Suprapubic skin (tissue), 4 donors: ENCODE measurements around the gene PTPRM. TPM values are rescaled to one million over a fixed set of nuclear protein-coding genes. Genes with fewer than 3 reads are reported as not detected.

ENCODE experiments used
- DNase-seq, 2 donors: peaks; one replicate each; pipeline ENCODE4 v3.0.0-alpha.2; 2019; ENCODE audit warnings: low spot score in 2 of 2
- H3K27ac ChIP-seq: fragments of 200-600 bp; sonication (generic); one replicate; pipeline ENCODE4 v1.5.1; 2019
- H3K27me3 ChIP-seq: fragments of 200-600 bp; sonication (generic); one replicate; pipeline ENCODE4 v1.5.1; 2019
- H3K36me3 ChIP-seq: fragments of 200-600 bp; sonication (generic); one replicate; pipeline ENCODE4 v1.5.1; 2019
- H3K4me1 ChIP-seq: fragments of 200-600 bp; sonication (generic); one replicate; pipeline ENCODE4 v1.5.1; 2019
- H3K4me3 ChIP-seq: fragments of 200-600 bp; sonication (generic); one replicate; pipeline ENCODE4 v1.5.1; 2019; ENCODE audit warnings: mild to moderate bottlenecking
- H3K9me3 ChIP-seq: fragments of 200-600 bp; sonication (generic); one replicate; pipeline ENCODE4 v1.5.1; 2019
- CTCF ChIP-seq, 2 donors: fragments of 200-600 bp in 1 of 2; fragments of 450-650 bp in 1 of 2; sonication (generic) in 1 of 2; IDR thresholded peaks; one replicate each; pipeline ENCODE4 v1.5.1; 2016 to 2019; ENCODE audit warnings: antibody characterized with exemption in 2 of 2, mild to moderate bottlenecking in 1 of 2, moderate library complexity in 1 of 2
- EP300 ChIP-seq: sonication (generic); formaldehyde crosslinking; IDR thresholded peaks from one replicate; pipeline ENCODE4 v1.6.1; 2017; ENCODE audit warnings: antibody characterized with exemption
- POLR2A ChIP-seq, 2 donors: fragments of 450-650 bp; IDR thresholded peaks; one replicate each; pipeline ENCODE4 v1.6.1; 2017; ENCODE audit warnings: antibody characterized with exemption in 2 of 2, mild to moderate bottlenecking in 2 of 2, moderate library complexity in 2 of 2
- POLR2AphosphoS5 ChIP-seq, 3 donors: sonication (generic); formaldehyde crosslinking; IDR thresholded peaks; one replicate each; pipeline ENCODE4 v1.6.1; 2017; ENCODE audit warnings: antibody characterized with exemption in 3 of 3
- WGBS: methylation state at CpG from one replicate; pipeline ENCODE4 v1.1.5; 2018; 5-methylcytosine and 5-hydroxymethylcytosine counted together
- total RNA-seq, 4 donors: library from RNA; depleted of rRNA; stranded (reverse); fragments of >200 nt; gene quantifications; one replicate each; pipeline ENCODE4 v1.1.0, GENCODE V29; 2016

Gene PTPRM
- total RNA-seq, 4 donors from 2014 or later = 19.8 to 73.7 (median 40.0) TPM

- DNase-seq = no peak
Measured at GRCh38 chr18:8350628-8351027, 783.5 kb downstream of the PTPRM start.

GRCh38 chr18:8351161-8351560, 784.0 kb downstream of the PTPRM start:
- TF ChIP-seq CTCF (IDR thresholded peaks at IDR 0.05) (no peak), EP300 (no peak), POLR2AphosphoS5 (IDR thresholded peaks at IDR 0.05) (no peak), POLR2A (IDR thresholded peaks at IDR 0.05) (no peak)
- Histone ChIP-seq H3K4me1 (no peaks in the 10 kb centered on the region), H3K9me3 (no peaks in the 10 kb centered on the region), H3K36me3 (no peaks in the 10 kb centered on the region), H3K27ac (no peak overlapping the region), H3K4me3 (no peak overlapping the region), H3K27me3 (no peaks in the 10 kb centered on the region)
- DNase-seq = no peak
- WGBS = 89% methylated on average over 3 of the region's 3 CpGs

More at GRCh38 chr18:8350628-8351027, 783.5 kb downstream of the PTPRM start:
- TF ChIP-seq CTCF (IDR thresholded peaks at IDR 0.05) (no peak), POLR2AphosphoS5 (IDR thresholded peaks at IDR 0.05) (no peak), EP300 (no peak), POLR2A (IDR thresholded peaks at IDR 0.05) (no peak)
- 91% methylated on average over 4 of the region's 5 CpGs for WGBS
- H3K27me3 ChIP-seq = no peaks in the 10 kb centered on the region
- no peak overlapping the region for H3K4me3 ChIP-seq
- no peaks in the 10 kb centered on the region for H3K4me1 ChIP-seq
- H3K36me3 ChIP-seq = no peaks in the 10 kb centered on the region
- no peak overlapping the region for H3K27ac ChIP-seq
- no peaks in the 10 kb centered on the region for H3K9me3 ChIP-seq

GRCh38 chr18:8354304-8354703, 787.2 kb downstream of the PTPRM start:
- TF ChIP-seq EP300 (no peak), CTCF (IDR thresholded peaks at IDR 0.05) (no peak), POLR2A (IDR thresholded peaks at IDR 0.05) (no peak), POLR2AphosphoS5 (IDR thresholded peaks at IDR 0.05) (no peak)
- 78% methylated on average over 5 of the region's 5 CpGs for WGBS

GRCh38 chr18:8356001-8356400, 788.9 kb downstream of the PTPRM start:
- no peak overlapping the region for H3K4me3 ChIP-seq
- H3K36me3 ChIP-seq = no peaks in the 10 kb centered on the region
- no peaks in the 10 kb centered on the region for H3K9me3 ChIP-seq
- H3K27ac ChIP-seq = no peak overlapping the region
- H3K4me1 ChIP-seq = no peaks in the 10 kb centered on the region
- no peaks in the 10 kb centered on the region for H3K27me3 ChIP-seq
- TF ChIP-seq POLR2AphosphoS5 (IDR thresholded peaks at IDR 0.05) = no peak
- TF ChIP-seq EP300 = no peak
- TF ChIP-seq CTCF (IDR thresholded peaks at IDR 0.05) = no peak
- TF ChIP-seq POLR2A (IDR thresholded peaks at IDR 0.05) = no peak
- no peak for DNase-seq
- WGBS = 77% methylated on average over 3 of the region's 3 CpGs

More at GRCh38 chr18:8354304-8354703, 787.2 kb downstream of the PTPRM start:
- no peaks in the 10 kb centered on the region for H3K36me3 ChIP-seq
- H3K27me3 ChIP-seq = no peaks in the 10 kb centered on the region
- H3K4me3 ChIP-seq = no peak overlapping the region
- no peaks in the 10 kb centered on the region for H3K4me1 ChIP-seq
- no peaks in the 10 kb centered on the region for H3K9me3 ChIP-seq
- H3K27ac ChIP-seq = no peak overlapping the region
- DNase-seq = no peak

- no peak for DNase-seq
- Histone ChIP-seq H3K27ac (no peak overlapping the region), H3K4me3 (no peak overlapping the region), H3K27me3 (no peaks in the 10 kb centered on the region), H3K36me3 (no peaks in the 10 kb centered on the region), H3K9me3 (no peaks in the 10 kb centered on the region), H3K4me1 (no peaks in the 10 kb centered on the region)
- 88% methylated on average over 10 of the region's 10 CpGs for WGBS
- TF ChIP-seq CTCF (IDR thresholded peaks at IDR 0.05) (no peak), EP300 (no peak), POLR2AphosphoS5 (IDR thresholded peaks at IDR 0.05) (no peak), POLR2A (IDR thresholded peaks at IDR 0.05) (no peak)
Measured at GRCh38 chr18:8357320-8357719, 790.2 kb downstream of the PTPRM start.
